Ascending aorta (tissue), 2 donors: ENCODE data around the gene FGD3. TPM values are rescaled to one million over a fixed set of nuclear protein-coding genes. Genes with fewer than 3 reads are reported as not detected.
A peak's percentile ranks its signal among the peaks of the same experiment; 100 is the strongest.
"Not testable (repeated sequence)": the region's sequence is repeated elsewhere in the genome, so short reads cannot be mapped to it uniquely, and the experiment has no call there.

Source experiments
- DNase-seq, 2 donors: peaks; one replicate each; pipeline ENCODE4 v3.0.0-alpha.2; 2019; ENCODE audit warnings: low spot score in 2 of 2
- H3K27ac ChIP-seq, 2 donors: fragments of 200-600 bp; sonication (generic); one replicate each; pipeline ENCODE4 v1.5.1; 2016 to 2017; ENCODE audit warnings: mild to moderate bottlenecking in 1 of 2
- H3K27me3 ChIP-seq: fragments of 200-600 bp; sonication (generic); one replicate; pipeline ENCODE4 v1.5.1; 2017
- H3K36me3 ChIP-seq, 2 donors: fragments of 200-600 bp; sonication (generic); one replicate each; pipeline ENCODE4 v1.5.1; 2016
- H3K4me1 ChIP-seq, 2 donors: fragments of 200-600 bp; sonication (generic); one replicate each; pipeline ENCODE4 v1.5.1; 2016 to 2017; ENCODE audit warnings: mild to moderate bottlenecking in 1 of 2
- H3K4me3 ChIP-seq, 2 donors: fragments of 200-600 bp; sonication (generic); one replicate each; pipeline ENCODE4 v1.5.1; 2016 to 2017; ENCODE audit warnings: mild to moderate bottlenecking in 1 of 2
- H3K9me3 ChIP-seq, 2 donors: fragments of 200-600 bp; sonication (generic); one replicate each; pipeline ENCODE4 v1.5.1; 2016
- intact Hi-C: fragments of 100-400 bp; cut with DNase I; formaldehyde crosslinking; loops from one replicate; pipeline ENCODE4 v1.15.1; 2023
- total RNA-seq: library from RNA; depleted of rRNA; stranded (reverse); fragments of >200 nt; gene quantifications from one replicate; pipeline ENCODE4 v1.1.0, GENCODE V29; 2016
- TF ChIP-seq, protein P1 (sequence below), 3 experiments: fragments of 200-600 bp in 2 of 3; fragments of 450-650 bp in 1 of 3; sonication (generic) in 2 of 3; IDR thresholded peaks; one replicate each; pipeline ENCODE4 v1.5.1; 2016 to 2019; ENCODE audit warnings: antibody characterized with exemption in 3 of 3, mild to moderate bottlenecking in 1 of 3, moderate library complexity in 1 of 3

FGD3 gene
- total RNA-seq, 1 donor from 2014 or later: 20.8 TPM

DNA sequence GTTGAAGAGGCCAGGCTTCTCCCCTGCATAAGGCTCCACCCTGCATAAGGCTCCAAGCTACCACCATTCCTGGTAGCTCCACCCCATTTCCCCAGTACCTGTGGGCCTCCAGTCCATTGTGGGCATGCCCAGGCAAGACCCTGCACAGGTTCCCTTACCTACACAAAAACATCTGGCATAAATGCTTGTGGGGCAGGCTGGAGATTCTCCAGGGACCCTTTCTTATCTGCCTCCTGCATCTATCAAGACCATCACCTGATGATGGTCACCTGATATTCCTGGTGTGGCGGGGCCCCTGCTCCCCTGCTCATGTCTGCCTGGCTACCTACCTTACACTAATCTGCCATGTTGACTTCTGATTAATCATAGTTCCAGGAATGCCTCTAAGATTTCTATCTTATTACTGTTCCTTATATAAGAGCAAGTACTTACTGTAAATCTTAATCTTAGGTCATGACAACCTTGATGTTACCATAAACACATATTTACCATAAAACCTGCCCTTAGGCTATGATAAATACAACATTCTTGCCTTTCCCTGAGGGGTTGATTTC, 41.0 kb downstream of the FGD3 start:
- intact Hi-C loops: no loop called here
- no peaks in the 10 kb centered on the region for H3K9me3 ChIP-seq
- TF ChIP-seq, protein P1, sequence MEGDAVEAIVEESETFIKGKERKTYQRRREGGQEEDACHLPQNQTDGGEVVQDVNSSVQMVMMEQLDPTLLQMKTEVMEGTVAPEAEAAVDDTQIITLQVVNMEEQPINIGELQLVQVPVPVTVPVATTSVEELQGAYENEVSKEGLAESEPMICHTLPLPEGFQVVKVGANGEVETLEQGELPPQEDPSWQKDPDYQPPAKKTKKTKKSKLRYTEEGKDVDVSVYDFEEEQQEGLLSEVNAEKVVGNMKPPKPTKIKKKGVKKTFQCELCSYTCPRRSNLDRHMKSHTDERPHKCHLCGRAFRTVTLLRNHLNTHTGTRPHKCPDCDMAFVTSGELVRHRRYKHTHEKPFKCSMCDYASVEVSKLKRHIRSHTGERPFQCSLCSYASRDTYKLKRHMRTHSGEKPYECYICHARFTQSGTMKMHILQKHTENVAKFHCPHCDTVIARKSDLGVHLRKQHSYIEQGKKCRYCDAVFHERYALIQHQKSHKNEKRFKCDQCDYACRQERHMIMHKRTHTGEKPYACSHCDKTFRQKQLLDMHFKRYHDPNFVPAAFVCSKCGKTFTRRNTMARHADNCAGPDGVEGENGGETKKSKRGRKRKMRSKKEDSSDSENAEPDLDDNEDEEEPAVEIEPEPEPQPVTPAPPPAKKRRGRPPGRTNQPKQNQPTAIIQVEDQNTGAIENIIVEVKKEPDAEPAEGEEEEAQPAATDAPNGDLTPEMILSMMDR (IDR thresholded peaks at IDR 0.05): no peak

DNA sequence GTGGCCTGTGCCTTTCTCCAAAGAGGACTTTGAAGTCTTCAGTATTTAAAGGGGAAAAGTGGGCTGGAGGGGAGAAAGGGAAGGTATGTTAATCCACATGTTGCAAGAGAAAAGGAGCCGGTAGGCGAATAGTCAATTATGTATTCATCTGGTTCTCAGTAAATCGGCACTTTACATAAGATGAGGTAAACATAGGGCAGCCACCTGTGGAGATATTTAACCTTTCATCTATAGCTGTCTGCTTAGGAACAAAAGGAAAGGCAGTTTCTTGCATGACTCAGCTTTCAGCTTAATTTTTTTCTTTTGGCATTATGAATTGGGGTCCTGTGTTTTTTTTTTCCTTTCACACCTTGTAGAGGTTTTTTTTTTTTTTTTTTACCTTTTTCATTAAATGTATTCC, 42.2 kb downstream of the FGD3 start:
- H3K4me1 ChIP-seq: no peaks in the 10 kb centered on the region
- no peak for DNase-seq
- no peaks in the 10 kb centered on the region for H3K27me3 ChIP-seq
- TF ChIP-seq, protein P1 (IDR thresholded peaks at IDR 0.05): no peak
- H3K36me3 ChIP-seq: no peaks in the 10 kb centered on the region
- intact Hi-C loops: no loop called here
- H3K27ac ChIP-seq: no peak overlapping the region
- no peaks in the 10 kb centered on the region for H3K9me3 ChIP-seq
- no peak overlapping the region for H3K4me3 ChIP-seq

More for the DNA sequence above, 41.0 kb downstream of the FGD3 start:
- DNase-seq: no peak
- Histone ChIP-seq H3K27me3 (no peaks in the 10 kb centered on the region), H3K4me3 (no peak overlapping the region), H3K4me1 (no peaks in the 10 kb centered on the region), H3K36me3 (no peaks in the 10 kb centered on the region), H3K27ac (no peak overlapping the region)

DNA sequence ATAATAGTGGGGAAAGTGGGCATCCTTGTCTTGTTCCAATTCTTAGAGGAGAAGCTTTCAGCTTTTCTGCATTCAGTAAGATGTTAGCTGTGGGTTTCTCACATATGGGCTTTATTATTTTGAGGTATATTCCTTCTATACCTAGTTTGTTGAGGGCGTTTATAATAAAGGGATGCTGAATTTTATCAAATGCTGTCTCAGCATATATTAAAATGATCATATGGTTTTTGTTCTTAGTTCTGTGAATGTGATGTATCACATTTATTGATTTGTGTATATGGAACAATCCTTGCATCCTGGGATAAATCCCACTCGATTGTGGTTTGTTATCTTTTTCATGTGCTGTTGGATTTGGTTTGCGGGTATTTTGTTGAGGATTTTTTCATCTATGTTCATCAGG, 43.1 kb downstream of the FGD3 start:
- Histone ChIP-seq H3K36me3 (no peaks in the 10 kb centered on the region), H3K9me3 (no peaks in the 10 kb centered on the region), H3K4me1 (no peaks in the 10 kb centered on the region), H3K4me3 (no peak overlapping the region), H3K27ac (no peak overlapping the region), H3K27me3 (no peaks in the 10 kb centered on the region)
- TF ChIP-seq, protein P1 (IDR thresholded peaks at IDR 0.05): no peak
- intact Hi-C loops: no loop called here
- DNase-seq: no peak

DNA sequence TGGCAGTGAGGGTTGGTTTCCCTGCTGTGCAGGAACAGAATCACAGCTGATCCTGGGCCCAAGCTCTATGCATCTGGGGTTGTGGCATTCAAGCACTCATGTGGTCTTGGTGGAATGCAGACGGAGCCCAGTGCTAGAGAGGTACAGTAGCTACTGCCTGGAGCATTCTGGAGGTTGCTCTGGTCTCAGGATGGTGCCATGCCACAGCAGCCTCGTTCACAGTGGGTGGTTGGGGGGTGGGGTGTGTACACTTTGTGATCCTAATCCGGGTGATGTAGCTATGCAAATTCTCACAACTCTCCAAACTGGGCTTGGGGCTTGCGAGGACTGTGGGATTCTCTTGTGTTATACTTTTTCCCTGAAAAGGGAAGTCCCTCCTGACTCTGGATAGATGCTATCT, 45.2 kb downstream of the FGD3 start:
- Histone ChIP-seq H3K9me3 (no peaks in the 10 kb centered on the region), H3K36me3 (no peaks in the 10 kb centered on the region), H3K4me1 (no peaks in the 10 kb centered on the region), H3K4me3 (no peak overlapping the region), H3K27me3 (no peaks in the 10 kb centered on the region), H3K27ac (no peak overlapping the region)
- intact Hi-C loops: no loop called here
- TF ChIP-seq, protein P1 (IDR thresholded peaks at IDR 0.05): no peak
- DNase-seq: no peak

- H3K36me3 ChIP-seq, H3K9me3 ChIP-seq, intact Hi-C loops, H3K4me1 ChIP-seq, H3K4me3 ChIP-seq, H3K27me3 ChIP-seq, H3K27ac ChIP-seq: not testable (repeated sequence)
- peak in 1 of 2 donors; percentile 37 for DNase-seq
These were observed 51.5 kb downstream of the FGD3 start for GRCh38 chr9:92998871-92999270.

DNA sequence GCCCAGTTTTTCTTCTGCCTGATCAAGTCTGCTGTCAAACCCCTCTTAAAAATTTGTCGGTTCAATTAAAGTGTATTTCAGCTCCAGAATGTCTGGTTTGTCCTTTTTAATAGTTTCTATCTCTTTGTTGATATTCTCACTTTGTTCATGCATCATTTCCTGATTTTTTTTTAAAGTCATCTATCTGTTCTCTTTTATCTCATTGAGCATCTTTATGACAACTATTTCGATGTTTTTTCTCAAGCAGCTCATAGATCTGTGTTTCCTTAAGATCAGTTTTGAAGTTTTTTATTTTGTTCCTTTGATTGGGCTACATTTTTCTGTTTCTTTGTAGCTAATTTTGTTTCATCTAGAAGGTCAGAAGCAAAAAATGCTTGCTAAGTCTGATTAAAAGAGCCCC, 53.7 kb downstream of the FGD3 start:
- Histone ChIP-seq H3K9me3 (no peaks in the 10 kb centered on the region), H3K4me3 (no peak overlapping the region), H3K27ac (no peak overlapping the region), H3K27me3 (no peaks in the 10 kb centered on the region), H3K36me3 (no peaks in the 10 kb centered on the region), H3K4me1 (no peaks in the 10 kb centered on the region)
- DNase-seq: no peak
- TF ChIP-seq, protein P1 (IDR thresholded peaks at IDR 0.05): no peak
- intact Hi-C loops: loop anchor here (5.0 kb wide), 2 partner anchors 56 to 96 kb away; partner anchors contain the start of genes CARD19 and SUSD3
